ENCODE measurements around the gene RBM10.

RBM10 gene

GRCh38 chrX:47235691-47236103, 90.7 kb downstream of the RBM10 start:
- DNase-seq (ENCODE audit: low spot score), result no peak

Data from HuH-7.5 (cell line).